Iris pigment epithelial cell (primary cell): ENCODE results near the gene TOPBP1.
"Not testable (repeated sequence)": the region's sequence is repeated elsewhere in the genome, so short reads cannot be mapped to it uniquely, and the experiment has no call there.

Source experiments
- DNase-seq: peaks from one replicate; pipeline ENCODE4 v3.0.0-alpha.2; 2011; ENCODE audit warnings: low read depth

Gene TOPBP1

DNA sequence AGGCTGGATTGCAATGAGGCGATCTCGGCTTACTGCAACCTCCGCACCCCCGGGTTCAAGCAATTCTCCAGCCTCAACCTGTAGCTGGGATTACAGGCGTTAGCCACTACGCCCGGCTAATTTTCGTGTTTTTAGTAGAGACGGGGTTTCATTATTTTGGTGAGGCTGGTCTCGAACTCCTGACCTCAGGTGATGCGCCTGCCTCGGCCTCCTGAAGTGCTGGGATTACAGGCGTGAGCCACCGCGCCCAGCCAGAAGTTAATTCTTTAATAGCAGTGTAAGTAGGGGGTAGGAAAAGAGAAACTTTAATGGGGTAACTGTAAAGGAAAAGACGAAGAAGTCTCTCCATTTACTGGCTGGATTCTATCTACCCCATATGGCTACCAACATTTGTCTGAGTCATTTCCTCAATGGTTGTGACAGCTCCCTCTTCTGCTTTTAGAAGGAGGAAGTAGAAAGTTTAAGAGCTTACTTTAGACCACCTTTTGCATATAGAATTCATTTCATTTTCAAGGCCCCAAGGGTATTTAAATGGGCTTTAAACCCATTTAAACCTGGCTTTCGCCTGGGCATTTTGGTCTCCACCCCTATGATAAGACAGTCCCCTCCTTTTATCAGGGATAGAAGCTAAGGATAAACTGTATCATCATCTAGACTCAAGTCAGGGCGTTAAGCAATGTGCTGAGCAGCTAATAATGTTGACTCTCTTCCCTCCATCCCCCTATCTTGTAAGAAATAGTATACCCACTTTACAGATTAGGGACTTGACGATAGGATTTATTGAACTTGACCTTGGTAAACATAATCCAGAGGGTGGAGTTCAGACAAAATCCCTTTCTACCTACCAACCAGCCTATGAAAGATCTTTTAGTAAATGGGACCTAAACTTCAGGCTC, 89.3 kb downstream of the TOPBP1 start:
- DNase-seq: peak; percentile 71

DNA sequence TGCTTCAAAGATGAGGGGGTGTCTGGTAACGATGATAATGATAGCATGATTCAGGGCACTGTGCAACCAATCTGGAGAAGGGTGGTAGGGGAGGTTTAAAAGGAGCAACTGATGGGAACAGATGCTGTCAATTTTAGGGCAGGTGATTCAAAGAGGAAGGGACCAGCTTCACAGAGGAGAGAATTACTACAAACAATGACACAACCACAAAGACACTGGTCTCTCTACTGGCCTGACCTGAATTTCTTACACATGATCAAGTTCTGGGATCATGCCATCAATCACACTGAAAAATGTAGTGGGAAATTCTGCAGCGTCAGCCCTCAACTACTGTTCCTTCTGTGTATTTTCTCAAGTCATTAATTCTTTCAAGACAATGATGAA, 90.8 kb downstream of the TOPBP1 start:
- DNase-seq: peak; percentile 73

DNA sequence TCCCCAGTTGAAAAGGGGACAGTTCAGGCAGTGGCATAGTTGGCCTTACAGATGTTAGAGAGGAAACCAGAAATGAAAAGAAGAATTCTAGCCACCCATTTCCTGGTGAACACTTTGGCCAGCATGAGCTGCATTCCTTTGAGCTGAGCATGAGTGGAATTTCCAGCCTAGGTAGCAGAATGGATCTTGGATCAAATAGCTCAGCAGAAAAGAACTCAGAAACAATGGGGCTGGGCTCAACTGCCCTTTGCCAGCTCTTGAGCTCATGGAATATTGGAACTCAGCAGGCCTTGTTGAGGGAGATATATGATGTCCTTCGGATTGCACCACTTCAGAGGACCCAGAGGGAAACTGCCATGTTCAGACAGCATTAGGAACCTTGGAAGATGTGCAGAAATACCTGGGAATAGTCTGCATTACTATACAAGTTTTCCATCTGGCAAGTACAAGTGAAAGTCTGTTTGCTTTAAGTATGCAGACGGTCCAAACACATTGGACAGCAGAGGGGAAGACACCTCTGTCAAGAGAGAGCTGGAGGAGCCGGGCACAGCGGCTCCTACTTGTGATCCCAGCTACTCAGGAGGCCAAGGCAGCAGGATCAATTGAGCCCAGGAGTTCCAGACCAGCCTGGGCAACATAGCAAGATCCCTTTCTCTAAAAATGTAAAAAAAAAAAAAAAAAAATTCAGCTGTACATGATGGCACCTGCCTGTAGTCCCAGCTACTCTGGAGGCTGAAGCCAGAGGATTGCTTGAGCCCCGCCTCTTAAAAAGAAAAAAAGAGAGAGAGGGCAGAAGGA, 91.4 kb downstream of the TOPBP1 start:
- peak; percentile 86 for DNase-seq

DNA sequence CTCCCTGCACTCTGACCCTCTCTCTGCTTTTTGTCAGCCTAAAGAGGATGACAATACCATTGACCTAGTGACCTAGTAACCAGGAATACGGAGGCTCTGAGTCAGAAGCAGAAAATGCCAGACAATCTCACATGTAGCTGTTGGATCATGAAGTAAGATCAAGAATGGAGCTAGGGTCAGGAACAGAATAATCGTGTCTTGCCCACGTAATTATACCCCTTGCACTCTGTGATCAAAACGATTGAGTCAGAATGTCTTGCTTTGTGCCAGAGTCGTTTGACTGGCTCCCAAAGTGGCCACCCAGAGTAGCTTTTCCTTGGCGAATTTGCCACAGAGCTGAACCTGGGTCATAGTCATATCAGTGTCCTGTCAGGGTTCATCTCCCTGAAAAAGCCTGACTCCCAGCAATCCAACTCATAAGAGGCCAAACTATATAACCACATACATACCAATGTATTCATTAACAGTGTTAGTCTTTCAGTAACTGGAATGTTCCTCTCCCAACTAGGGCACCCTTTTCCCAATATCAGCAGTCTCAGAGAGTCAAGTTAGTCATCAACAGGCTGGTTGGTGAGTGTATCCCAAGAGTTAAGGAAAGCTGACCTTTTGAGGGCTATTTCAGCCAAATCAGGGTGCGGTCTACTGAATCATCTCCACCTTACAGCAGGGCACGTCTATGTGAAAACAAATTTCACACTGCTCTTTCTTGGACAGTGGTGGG, 93.3 kb downstream of the TOPBP1 start:
- peak; percentile 89 for DNase-seq

DNA sequence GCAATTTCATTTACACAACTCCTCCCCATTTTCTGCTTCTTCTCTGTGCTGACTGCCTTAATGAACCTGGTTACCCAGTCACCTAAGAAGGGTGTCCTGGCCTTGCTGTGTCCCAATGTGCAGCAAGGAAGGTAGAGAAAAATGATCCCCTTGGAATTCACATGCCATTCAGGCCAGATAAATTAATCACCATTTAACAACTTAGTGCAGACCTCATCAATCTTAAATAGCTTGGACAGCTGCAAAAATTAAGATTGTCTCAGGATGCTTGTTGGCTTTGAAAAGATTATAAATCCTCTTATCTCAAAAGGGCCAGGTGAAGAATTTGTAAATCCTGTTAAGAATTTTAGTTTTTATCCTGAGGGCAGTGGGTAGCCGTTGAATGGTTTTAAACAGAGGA, 97.9 kb downstream of the TOPBP1 start:
- DNase-seq: no peak

DNA sequence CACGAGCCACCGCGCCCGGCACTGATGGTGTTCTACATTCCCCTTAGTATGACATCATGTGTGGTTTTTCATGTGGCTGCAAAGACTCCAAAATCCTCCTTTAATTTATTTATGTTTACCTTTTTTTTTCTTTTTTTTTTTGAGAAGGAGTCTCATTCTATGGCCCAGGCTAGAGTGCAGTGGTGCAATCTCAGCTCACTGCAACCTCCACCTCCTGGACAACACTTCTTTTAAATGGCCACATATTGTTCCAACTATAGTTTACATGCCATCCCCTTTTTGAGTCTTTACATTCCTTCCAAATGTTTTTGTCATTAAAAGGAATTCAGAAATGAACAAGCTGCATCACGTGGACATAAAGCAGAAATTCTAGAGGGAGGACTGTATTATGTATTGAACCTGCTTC, 98.6 kb downstream of the TOPBP1 start:
- peak; percentile 53 for DNase-seq

DNA sequence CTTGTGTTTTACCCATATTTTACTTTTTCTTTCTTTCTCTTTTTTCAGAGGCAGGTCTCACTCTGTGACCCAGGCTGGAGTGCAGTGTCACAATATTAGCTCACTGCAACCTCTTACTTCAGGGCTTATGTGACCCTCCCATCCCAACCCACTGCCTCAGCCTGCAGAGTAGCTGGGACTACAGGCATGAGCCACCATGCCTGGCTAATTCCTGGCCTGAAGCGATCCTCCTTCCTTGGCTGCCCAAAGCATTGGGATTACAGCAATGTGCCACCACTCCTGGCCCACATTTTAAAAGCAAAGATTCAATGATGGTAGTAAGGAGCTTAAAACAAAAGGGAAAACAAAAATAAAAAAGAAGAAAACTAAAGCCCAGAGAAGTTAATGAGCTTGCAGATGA, 99.4 kb downstream of the TOPBP1 start:
- DNase-seq: no peak

DNA sequence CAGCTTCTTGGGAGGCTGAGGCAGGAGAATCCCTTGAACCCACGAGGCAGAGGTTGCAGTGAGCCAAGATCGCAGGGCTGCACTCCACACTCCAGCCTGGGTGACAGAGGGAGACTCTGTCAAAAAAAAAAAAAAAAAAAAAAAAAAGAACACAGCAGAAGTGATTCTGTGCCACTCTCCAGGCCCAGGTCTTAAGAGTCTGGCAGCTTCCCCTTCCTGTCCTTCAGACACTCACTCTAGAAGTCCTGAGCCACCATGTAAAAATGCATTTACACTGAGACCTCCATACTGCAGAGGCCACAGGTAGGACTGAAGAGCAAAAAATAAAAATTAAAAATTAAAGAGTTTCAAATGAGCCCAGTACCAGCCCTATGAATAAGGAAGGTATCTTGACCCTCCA, 100.1 kb downstream of the TOPBP1 start:
- DNase-seq: no peak

DNA sequence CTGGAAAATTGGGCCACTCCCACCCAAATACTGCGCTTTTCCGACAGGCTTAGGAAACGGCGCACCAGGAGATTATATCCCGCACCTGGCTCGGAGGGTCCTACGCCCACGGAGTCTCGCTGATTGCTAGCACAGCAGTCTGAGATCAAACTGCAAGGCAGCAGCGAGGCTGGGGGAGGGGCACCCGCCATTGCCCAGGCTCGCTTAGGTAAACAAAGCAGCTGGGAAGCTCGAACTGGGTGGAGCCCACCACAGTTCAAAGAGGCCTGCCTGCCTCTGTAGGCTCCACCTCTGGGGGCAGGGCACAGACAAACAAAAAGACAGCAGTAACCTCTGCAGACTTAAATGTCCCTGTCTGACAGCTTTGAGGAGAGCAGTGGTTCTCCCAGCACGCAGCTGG, 110.2 kb downstream of the TOPBP1 start:
- DNase-seq: not testable (repeated sequence)
